T-helper 17 cell (primary cell): ENCODE measurements around the gene C1orf21. TPM values are rescaled to one million over a fixed set of nuclear protein-coding genes. Genes with fewer than 3 reads are reported as not detected.

Experiments
- ATAC-seq: fragments of 150-1000 bp; cut with Tn5 transposase; 2 replicates; pipeline ENCODE4 v1.10.0; 2021; ENCODE audit warnings: mild to moderate bottlenecking, moderate library complexity
- DNase-seq, 3 donors: peaks; one replicate each; pipeline versions ENCODE4 v3.0.0 to v3.0.0-alpha.2; 2020 to 2021
- H3K9me3 ChIP-seq: one replicate; pipeline ENCODE4 v1.7.0; 2013; ENCODE audit warnings: low read length, mild to moderate bottlenecking; ENCODE audit not compliant: control insufficient read depth, poor library complexity, severe bottlenecking
- H3K27ac Mint-ChIP-seq: one replicate; pipeline ENCODE4 v1.8.0; 2022; ENCODE audit warnings: mild to moderate bottlenecking, moderate library complexity, mixed read lengths
- H3K27me3 Mint-ChIP-seq: one replicate; pipeline ENCODE4 v1.8.0; 2022; ENCODE audit warnings: mixed read lengths
- H3K36me3 Mint-ChIP-seq: one replicate; pipeline ENCODE4 v1.8.0; 2022; ENCODE audit warnings: low read depth, mixed read lengths
- H3K4me1 Mint-ChIP-seq: one replicate; pipeline ENCODE4 v1.8.0; 2022; ENCODE audit warnings: mild to moderate bottlenecking, mixed read lengths
- H3K4me3 Mint-ChIP-seq: one replicate; pipeline ENCODE4 v1.8.0; 2022; ENCODE audit warnings: mild to moderate bottlenecking, moderate library complexity, mixed read lengths
- total RNA-seq, 4 donors: library from RNA in 2 of 4; stranded (reverse) in 2 of 4; gene quantifications; one replicate each; pipeline ENCODE4 v1.2.3 and lab custom pipeline; 2022 to 2026

Gene C1orf21
- total RNA-seq, 2 donors from 2014 or later, result 0.78 to 1.1 TPM

- Mint-ChIP-seq H3K27ac (no peak overlapping the region), H3K4me3 (no peak overlapping the region), H3K4me1 (no peaks in the 10 kb centered on the region), H3K36me3 (no peaks in the 10 kb centered on the region), H3K27me3 (peaks cover 50% of the 10 kb centered on the region)
- DNase-seq (no peak), ATAC-seq (no peak)
- H3K9me3 ChIP-seq, result no peaks in the 10 kb centered on the region
Measured at GRCh38 chr1:184367427-184368038, 19.3 kb upstream of the C1orf21 start.

- no peaks in the 10 kb centered on the region for H3K36me3 Mint-ChIP-seq
- H3K4me3 Mint-ChIP-seq, result no peak overlapping the region
- H3K27me3 Mint-ChIP-seq, result peaks cover 53% of the 10 kb centered on the region
- no peak overlapping the region for H3K27ac Mint-ChIP-seq
- H3K9me3 ChIP-seq, result no peaks in the 10 kb centered on the region
- ATAC-seq (no peak), DNase-seq (no peak)
- H3K4me1 Mint-ChIP-seq, result no peaks in the 10 kb centered on the region
Measured at GRCh38 chr1:184368354-184368753, 18.5 kb upstream of the C1orf21 start.

GRCh38 chr1:184370850-184371249 lies 16.0 kb upstream of the C1orf21 start:
- Mint-ChIP-seq H3K4me1 (no peaks in the 10 kb centered on the region), H3K4me3 (no peak overlapping the region), H3K36me3 (no peaks in the 10 kb centered on the region), H3K27ac (no peak overlapping the region), H3K27me3 (peaks cover 38% of the 10 kb centered on the region)
- H3K9me3 ChIP-seq, result no peaks in the 10 kb centered on the region
- ATAC-seq (no peak), DNase-seq (no peak)

GRCh38 chr1:184373155-184373554 lies 13.7 kb upstream of the C1orf21 start:
- Mint-ChIP-seq H3K27ac (no peak overlapping the region), H3K27me3 (peaks cover 40% of the 10 kb centered on the region), H3K36me3 (no peaks in the 10 kb centered on the region), H3K4me3 (no peak overlapping the region), H3K4me1 (no peaks in the 10 kb centered on the region)
- DNase-seq (no peak), ATAC-seq (no peak)
- H3K9me3 ChIP-seq, result no peaks in the 10 kb centered on the region

- ATAC-seq, result no peak
- no peaks in the 10 kb centered on the region for H3K4me1 Mint-ChIP-seq
- no peaks in the 10 kb centered on the region for H3K9me3 ChIP-seq
- no peak for DNase-seq
- H3K27ac Mint-ChIP-seq, result no peak overlapping the region
- H3K36me3 Mint-ChIP-seq, result no peaks in the 10 kb centered on the region
- H3K4me3 Mint-ChIP-seq, result no peak overlapping the region
- H3K27me3 Mint-ChIP-seq, result peaks cover 45% of the 10 kb centered on the region
Measured at GRCh38 chr1:184376369-184376768, 10.5 kb upstream of the C1orf21 start.

GRCh38 chr1:184379111-184379752 lies 7.6 kb upstream of the C1orf21 start:
- no peak for DNase-seq
- no peaks in the 10 kb centered on the region for H3K9me3 ChIP-seq
- H3K4me1 Mint-ChIP-seq, result no peaks in the 10 kb centered on the region
- no peak overlapping the region for H3K4me3 Mint-ChIP-seq
- no peak overlapping the region for H3K27ac Mint-ChIP-seq
- no peak for ATAC-seq
- H3K27me3 Mint-ChIP-seq, result peaks cover 58% of the 10 kb centered on the region
- H3K36me3 Mint-ChIP-seq, result peaks cover 2% of the 10 kb centered on the region

GRCh38 chr1:184380468-184380867 lies 6.4 kb upstream of the C1orf21 start:
- Mint-ChIP-seq H3K36me3 (peaks cover 2% of the 10 kb centered on the region), H3K4me3 (no peak overlapping the region), H3K27me3 (peaks cover 71% of the 10 kb centered on the region), H3K4me1 (no peaks in the 10 kb centered on the region), H3K27ac (no peak overlapping the region)
- ATAC-seq (no peak), DNase-seq (no peak)
- no peaks in the 10 kb centered on the region for H3K9me3 ChIP-seq

- Mint-ChIP-seq H3K27me3 (peaks cover 76% of the 10 kb centered on the region), H3K36me3 (peaks cover 6% of the 10 kb centered on the region), H3K4me1 (peaks cover 13% of the 10 kb centered on the region), H3K27ac (no peak overlapping the region), H3K4me3 (no peak overlapping the region)
- DNase-seq (no peak), ATAC-seq (no peak)
- no peaks in the 10 kb centered on the region for H3K9me3 ChIP-seq
Measured at GRCh38 chr1:184383772-184384323, 3.0 kb upstream of the C1orf21 start.

GRCh38 chr1:184385865-184386311 lies 941 bp upstream of the C1orf21 start:
- Mint-ChIP-seq H3K27me3 (peaks cover 82% of the 10 kb centered on the region), H3K4me3 (peak overlapping the region; percentile 83), H3K36me3 (peaks cover 6% of the 10 kb centered on the region), H3K27ac (no peak overlapping the region), H3K4me1 (peaks cover 13% of the 10 kb centered on the region)
- no peak for DNase-seq
- no peaks in the 10 kb centered on the region for H3K9me3 ChIP-seq
- ATAC-seq, result no peak

GRCh38 chr1:184387069-184387475 lies 243 bp downstream of the C1orf21 start:
- H3K9me3 ChIP-seq, result no peaks in the 10 kb centered on the region
- H3K27me3 Mint-ChIP-seq, result peaks cover 81% of the 10 kb centered on the region
- H3K4me1 Mint-ChIP-seq, result peaks cover 13% of the 10 kb centered on the region
- H3K27ac Mint-ChIP-seq, result no peak overlapping the region
- ATAC-seq, result no peak
- peaks cover 6% of the 10 kb centered on the region for H3K36me3 Mint-ChIP-seq
- peak overlapping the region; percentile 91 for H3K4me3 Mint-ChIP-seq
- DNase-seq, result no peak

- no peak overlapping the region for H3K27ac Mint-ChIP-seq
- H3K9me3 ChIP-seq, result no peaks in the 10 kb centered on the region
- peaks cover 81% of the 10 kb centered on the region for H3K27me3 Mint-ChIP-seq
- H3K36me3 Mint-ChIP-seq, result peaks cover 6% of the 10 kb centered on the region
- peak overlapping the region; percentile 92 for H3K4me3 Mint-ChIP-seq
- peaks cover 13% of the 10 kb centered on the region for H3K4me1 Mint-ChIP-seq
- ATAC-seq, result peak; percentile 44
- peak in 1 of 3 donors; percentile 5 for DNase-seq
Measured at GRCh38 chr1:184387476-184388318, 868 bp downstream of the C1orf21 start.

GRCh38 chr1:184388319-184388889 lies 1.6 kb downstream of the C1orf21 start:
- no peak overlapping the region for H3K27ac Mint-ChIP-seq
- peak overlapping the region; percentile 92 for H3K4me3 Mint-ChIP-seq
- no peaks in the 10 kb centered on the region for H3K9me3 ChIP-seq
- peaks cover 81% of the 10 kb centered on the region for H3K27me3 Mint-ChIP-seq
- DNase-seq, result no peak
- no peak for ATAC-seq
- H3K4me1 Mint-ChIP-seq, result peaks cover 13% of the 10 kb centered on the region
- H3K36me3 Mint-ChIP-seq, result peaks cover 4% of the 10 kb centered on the region

- Mint-ChIP-seq H3K27me3 (peaks cover 78% of the 10 kb centered on the region), H3K27ac (no peak overlapping the region), H3K36me3 (peaks cover 4% of the 10 kb centered on the region), H3K4me1 (peaks cover 13% of the 10 kb centered on the region), H3K4me3 (no peak overlapping the region)
- ATAC-seq (no peak), DNase-seq (no peak)
- no peaks in the 10 kb centered on the region for H3K9me3 ChIP-seq
Measured at GRCh38 chr1:184388971-184389370, 2.1 kb downstream of the C1orf21 start.
